A549 (cell line): Measurements from ENCODE around the gene MCRS1.

ENCODE experiments used
- CHD2 ChIP-seq: fragments of 150-350 bp; IDR thresholded peaks from 2 replicates; pipeline ENCODE4 v1.6.1; 2014; ENCODE audit warnings: low read length; ENCODE audit not compliant: partially characterized antibody
- CTCF ChIP-seq: fragments of >200 bp; sonication (Bioruptor Twin); formaldehyde crosslinking; IDR thresholded peaks from 3 replicates; pipeline ENCODE4 v1.5.1; 2016
- NR3C1 ChIP-seq: fragments of >200 bp; sonication (Bioruptor Twin); formaldehyde crosslinking; IDR thresholded peaks from 3 replicates; pipeline ENCODE4 v1.6.1; 2017
- TP53 ChIP-seq: fragments of 250-450 bp; sonication (Bioruptor Pico); IDR thresholded peaks from 2 replicates; pipeline ENCODE4 v1.5.0; 2021; ENCODE audit warnings: mild to moderate bottlenecking, moderate library complexity

- TF ChIP-seq TP53 (CRISPR knock-in tag) (no peak), CTCF (no peak), NR3C1 (no peak), CHD2 (no peak)
Measured at GRCh38 chr12:49550693-49551252, 17.2 kb downstream of the MCRS1 start.
